Effector memory CD4-positive, alpha-beta T cell (primary cell): ENCODE data around the gene PPIC.

Experiments
- DNase-seq, 3 donors: peaks; one replicate each; pipeline ENCODE4 v3.0.0-alpha.2; 2020
- H3K27ac ChIP-seq: 2 replicates; pipeline ENCODE4 v1.7.0; 2013; ENCODE audit warnings: mild to moderate bottlenecking, low read length, moderate library complexity; ENCODE audit not compliant: insufficient read depth, poor library complexity, severe bottlenecking
- H3K27me3 ChIP-seq: replicated peaks from 2 replicates; pipeline ENCODE4 v1.7.0; 2013; ENCODE audit warnings: mild to moderate bottlenecking, low read length; ENCODE audit not compliant: insufficient read depth, control insufficient read depth, poor library complexity, severe bottlenecking
- H3K36me3 ChIP-seq: 2 replicates; pipeline ENCODE4 v1.7.0; 2013; ENCODE audit warnings: mild to moderate bottlenecking, low read length, moderate library complexity; ENCODE audit not compliant: control insufficient read depth, insufficient read depth
- H3K4me1 ChIP-seq: 2 replicates; pipeline ENCODE4 v1.7.0; 2013; ENCODE audit warnings: low read length, mild to moderate bottlenecking; ENCODE audit not compliant: control insufficient read depth, insufficient read depth, poor library complexity, severe bottlenecking
- H3K4me3 ChIP-seq: 2 replicates; pipeline ENCODE4 v1.7.0; 2013; ENCODE audit warnings: low read length, low read depth, mild to moderate bottlenecking; ENCODE audit not compliant: insufficient read depth, poor library complexity, severe bottlenecking
- H3K9me3 ChIP-seq: 2 replicates; pipeline ENCODE4 v1.7.0; 2013; ENCODE audit warnings: mild to moderate bottlenecking, low read length, moderate library complexity; ENCODE audit not compliant: control insufficient read depth

Gene PPIC

GRCh38 chr5:123014689-123015088 is 21.8 kb downstream of the PPIC start:
- no peaks in the 10 kb centered on the region for H3K27me3 ChIP-seq
- no peaks in the 10 kb centered on the region for H3K4me1 ChIP-seq
- H3K4me3 ChIP-seq = no peak overlapping the region
- no peak for DNase-seq
- no peak overlapping the region for H3K27ac ChIP-seq
- no peaks in the 10 kb centered on the region for H3K9me3 ChIP-seq
- H3K36me3 ChIP-seq = no peaks in the 10 kb centered on the region

GRCh38 chr5:123012321-123012720 is 24.2 kb downstream of the PPIC start:
- DNase-seq = no peak

GRCh38 chr5:123007754-123008153 is 28.8 kb downstream of the PPIC start:
- H3K27ac ChIP-seq = no peak overlapping the region

More at GRCh38 chr5:123012321-123012720, 24.2 kb downstream of the PPIC start:
- Histone ChIP-seq H3K27ac (no peak overlapping the region), H3K9me3 (no peaks in the 10 kb centered on the region), H3K4me1 (no peaks in the 10 kb centered on the region), H3K4me3 (no peak overlapping the region), H3K36me3 (no peaks in the 10 kb centered on the region), H3K27me3 (no peaks in the 10 kb centered on the region)

GRCh38 chr5:123007182-123007581 is 29.3 kb downstream of the PPIC start:
- Histone ChIP-seq H3K27me3 (no peaks in the 10 kb centered on the region), H3K9me3 (no peaks in the 10 kb centered on the region), H3K4me1 (no peaks in the 10 kb centered on the region), H3K4me3 (no peak overlapping the region), H3K36me3 (no peaks in the 10 kb centered on the region), H3K27ac (no peak overlapping the region)
- DNase-seq = no peak

More at GRCh38 chr5:123007754-123008153, 28.8 kb downstream of the PPIC start:
- no peaks in the 10 kb centered on the region for H3K27me3 ChIP-seq
- no peaks in the 10 kb centered on the region for H3K36me3 ChIP-seq
- H3K9me3 ChIP-seq = no peaks in the 10 kb centered on the region
- no peak overlapping the region for H3K4me3 ChIP-seq
- no peak for DNase-seq
- no peaks in the 10 kb centered on the region for H3K4me1 ChIP-seq

GRCh38 chr5:123001808-123002207 is 34.7 kb downstream of the PPIC start:
- no peaks in the 10 kb centered on the region for H3K9me3 ChIP-seq
- H3K27ac ChIP-seq = no peak overlapping the region
- no peaks in the 10 kb centered on the region for H3K27me3 ChIP-seq
- no peak for DNase-seq
- H3K4me1 ChIP-seq = no peaks in the 10 kb centered on the region
- no peak overlapping the region for H3K4me3 ChIP-seq
- H3K36me3 ChIP-seq = no peaks in the 10 kb centered on the region

- Histone ChIP-seq H3K9me3 (no peaks in the 10 kb centered on the region), H3K27me3 (no peaks in the 10 kb centered on the region), H3K4me1 (no peaks in the 10 kb centered on the region), H3K36me3 (no peaks in the 10 kb centered on the region), H3K4me3 (no peak overlapping the region), H3K27ac (no peak overlapping the region)
- DNase-seq = no peak
Observed at GRCh38 chr5:123000731-123001130, 35.8 kb downstream of the PPIC start.

- Histone ChIP-seq H3K27me3 (no peaks in the 10 kb centered on the region), H3K4me3 (no peak overlapping the region), H3K4me1 (no peaks in the 10 kb centered on the region), H3K36me3 (no peaks in the 10 kb centered on the region), H3K27ac (no peak overlapping the region), H3K9me3 (no peaks in the 10 kb centered on the region)
- DNase-seq = peak in 1 of 3 donors; percentile 0
Observed at GRCh38 chr5:122999947-123000563, 36.5 kb downstream of the PPIC start.

- H3K9me3 ChIP-seq = no peaks in the 10 kb centered on the region
- H3K27ac ChIP-seq = no peak overlapping the region
- H3K36me3 ChIP-seq = no peaks in the 10 kb centered on the region
- DNase-seq = no peak
- no peaks in the 10 kb centered on the region for H3K4me1 ChIP-seq
- no peaks in the 10 kb centered on the region for H3K27me3 ChIP-seq
- H3K4me3 ChIP-seq = no peak overlapping the region
Observed at GRCh38 chr5:122997294-122997693, 39.2 kb downstream of the PPIC start.

GRCh38 chr5:122996091-122996490 is 40.4 kb downstream of the PPIC start:
- H3K4me1 ChIP-seq = no peaks in the 10 kb centered on the region
- no peaks in the 10 kb centered on the region for H3K27me3 ChIP-seq
- H3K27ac ChIP-seq = no peak overlapping the region
- no peak overlapping the region for H3K4me3 ChIP-seq
- no peaks in the 10 kb centered on the region for H3K36me3 ChIP-seq
- DNase-seq = no peak
- no peaks in the 10 kb centered on the region for H3K9me3 ChIP-seq

GRCh38 chr5:122985954-122986721 is 50.4 kb downstream of the PPIC start:
- H3K4me3 ChIP-seq = no peak overlapping the region
- no peaks in the 10 kb centered on the region for H3K4me1 ChIP-seq

More at GRCh38 chr5:122985954-122986721, 50.4 kb downstream of the PPIC start:
- Histone ChIP-seq H3K27me3 (no peaks in the 10 kb centered on the region), H3K9me3 (no peaks in the 10 kb centered on the region), H3K27ac (no peak overlapping the region), H3K36me3 (no peaks in the 10 kb centered on the region)
- DNase-seq = no peak
